ENCODE results near the gene D2HGDH. TPM values are rescaled to one million over a fixed set of nuclear protein-coding genes. Genes with fewer than 3 reads are reported as not detected.
"Not testable (repeated sequence)": the region's sequence is repeated elsewhere in the genome, so short reads cannot be mapped to it uniquely, and the experiment has no call there.

Gene D2HGDH
- total RNA-seq, 3 donors from 2014 or later (not counting 1 experiment from before 2014, with no cell fraction given), result 28.9 to 45.5 (median 43.4) TPM

- Mint-ChIP-seq H3K27ac (no peak overlapping the region), H3K27me3 (ENCODE audit: low read depth in 2 of 2) (peaks cover under 1 to 8% of the 10 kb centered on the region in 2 donors), H3K4me1 (no peaks in the 10 kb centered on the region), H3K4me3 (no peak overlapping the region), H3K9me3 (no peaks in the 10 kb centered on the region), H3K36me3 (no peaks in the 10 kb centered on the region)
- ATAC-seq (no peak), DNase-seq (no peak)
- peaks cover 8% of the 10 kb centered on the region for H3K27me3 ChIP-seq (ENCODE audit: control insufficient read depth, insufficient read depth, low read length)
- WGBS (ENCODE audit: insufficient coverage), result 93% methylated on average over 22 of the region's 22 CpGs
- peaks cover 3% of the 10 kb centered on the region for H3K9me3 ChIP-seq (ENCODE audit: control insufficient read depth, insufficient read depth, low read length)
- intact Hi-C loops (cut with micrococcal nuclease), result no loop called here
- no peak overlapping the region for H3K27ac ChIP-seq (ENCODE audit: low read length)
- H3K36me3 ChIP-seq (ENCODE audit: control insufficient read depth, insufficient read depth, low read length), result no peaks in the 10 kb centered on the region
- H3K4me1 ChIP-seq (ENCODE audit: control insufficient read depth, insufficient read depth, low read length), result peaks cover 4% of the 10 kb centered on the region
- no peak overlapping the region for H3K4me3 ChIP-seq (ENCODE audit: low read length)
- no peak for TF ChIP-seq CTCF (IDR thresholded peaks at IDR 0.05)
These were observed 42.8 kb downstream of the D2HGDH start for GRCh38 chr2:241777170-241777685.

GRCh38 chr2:241777686-241778627 lies 43.5 kb downstream of the D2HGDH start:
- no peak overlapping the region for H3K4me3 Mint-ChIP-seq
- peaks cover 0 to 6% of the 10 kb centered on the region in 2 donors for H3K27me3 Mint-ChIP-seq (ENCODE audit: low read depth in 2 of 2)
- no peaks in the 10 kb centered on the region for H3K36me3 ChIP-seq (ENCODE audit: control insufficient read depth, insufficient read depth, low read length)
- H3K36me3 Mint-ChIP-seq, result no peaks in the 10 kb centered on the region
- H3K27me3 ChIP-seq (ENCODE audit: control insufficient read depth, insufficient read depth, low read length), result peaks cover 6% of the 10 kb centered on the region
- WGBS (ENCODE audit: insufficient coverage), result 80% methylated on average over 21 of the region's 21 CpGs
- H3K4me1 Mint-ChIP-seq, result no peaks in the 10 kb centered on the region
- intact Hi-C loops (cut with micrococcal nuclease), result no loop called here
- no peak overlapping the region for H3K4me3 ChIP-seq (ENCODE audit: low read length)
- no peaks in the 10 kb centered on the region for H3K9me3 Mint-ChIP-seq
- ATAC-seq (no peak), DNase-seq (no peak)
- TF ChIP-seq CTCF (IDR thresholded peaks at IDR 0.05), result no peak
- no peak overlapping the region for H3K27ac Mint-ChIP-seq
- H3K27ac ChIP-seq (ENCODE audit: low read length), result no peak overlapping the region
- H3K9me3 ChIP-seq (ENCODE audit: control insufficient read depth, insufficient read depth, low read length), result peaks cover 3% of the 10 kb centered on the region
- no peaks in the 10 kb centered on the region for H3K4me1 ChIP-seq (ENCODE audit: control insufficient read depth, insufficient read depth, low read length)

- Mint-ChIP-seq H3K4me1 (no peaks in the 10 kb centered on the region), H3K27ac (no peak overlapping the region), H3K9me3 (no peaks in the 10 kb centered on the region), H3K36me3 (no peaks in the 10 kb centered on the region), H3K27me3 (ENCODE audit: low read depth in 2 of 2) (peaks cover 3 to 6% of the 10 kb centered on the region in 2 donors), H3K4me3 (no peak overlapping the region)
- no peaks in the 10 kb centered on the region for H3K4me1 ChIP-seq (ENCODE audit: control insufficient read depth, insufficient read depth, low read length)
- intact Hi-C loops (cut with micrococcal nuclease), result no loop called here
- DNase-seq (no peak), ATAC-seq (no peak)
- no peak overlapping the region for H3K27ac ChIP-seq (ENCODE audit: low read length)
- H3K27me3 ChIP-seq (ENCODE audit: control insufficient read depth, insufficient read depth, low read length), result peaks cover 2% of the 10 kb centered on the region
- no peaks in the 10 kb centered on the region for H3K36me3 ChIP-seq (ENCODE audit: control insufficient read depth, insufficient read depth, low read length)
- WGBS (ENCODE audit: insufficient coverage), result 97% methylated on average over 5 of the region's 5 CpGs
- peaks cover 3% of the 10 kb centered on the region for H3K9me3 ChIP-seq (ENCODE audit: control insufficient read depth, insufficient read depth, low read length)
- TF ChIP-seq CTCF (IDR thresholded peaks at IDR 0.05), result no peak
- H3K4me3 ChIP-seq (ENCODE audit: low read length), result no peak overlapping the region
These were observed 46.6 kb downstream of the D2HGDH start for GRCh38 chr2:241780939-241781569.

GRCh38 chr2:241782053-241782452 lies 47.6 kb downstream of the D2HGDH start:
- 100% methylated on average over 1 of the region's 3 CpGs for WGBS (ENCODE audit: insufficient coverage)
- intact Hi-C loops (cut with micrococcal nuclease); H3K4me3 ChIP-seq (ENCODE audit: low read length); H3K4me3 Mint-ChIP-seq; H3K27me3 Mint-ChIP-seq (ENCODE audit: low read depth in 2 of 2); H3K4me1 Mint-ChIP-seq; DNase-seq; H3K36me3 ChIP-seq (ENCODE audit: control insufficient read depth, insufficient read depth, low read length); H3K9me3 Mint-ChIP-seq; H3K27ac Mint-ChIP-seq; ATAC-seq; H3K4me1 ChIP-seq (ENCODE audit: control insufficient read depth, insufficient read depth, low read length); H3K27me3 ChIP-seq (ENCODE audit: control insufficient read depth, insufficient read depth, low read length); H3K27ac ChIP-seq (ENCODE audit: low read length); H3K36me3 Mint-ChIP-seq; H3K9me3 ChIP-seq (ENCODE audit: control insufficient read depth, insufficient read depth, low read length): not testable (repeated sequence)

Data from natural killer cell (primary cell).